CD4-positive, CD25-positive, alpha-beta regulatory T cell (primary cell): Measurements from ENCODE around the gene WNT9A. TPM values are rescaled to one million over a fixed set of nuclear protein-coding genes. Genes with fewer than 3 reads are reported as not detected.

ENCODE experiments used
- ATAC-seq, 2 donors: fragments of 150-1000 bp; cut with Tn5 transposase; one replicate each; pipeline ENCODE4 v1.10.0; 2021; ENCODE audit warnings: low read depth in 2 of 2, moderate number of reproducible peaks in 2 of 2, moderate library complexity in 1 of 2
- DNase-seq, 3 donors: peaks; one replicate each; pipeline versions ENCODE4 v3.0.0 to v3.0.0-alpha.2; 2012 to 2022; ENCODE audit warnings: mixed read lengths in 1 of 3
- H3K27ac ChIP-seq: one replicate; pipeline ENCODE4 v1.7.0; 2013; ENCODE audit warnings: mild to moderate bottlenecking, low read length; ENCODE audit not compliant: insufficient read depth, poor library complexity, severe bottlenecking
- H3K27me3 ChIP-seq: one replicate; pipeline ENCODE4 v1.7.0; 2013; ENCODE audit warnings: low read length; ENCODE audit not compliant: control insufficient read depth, insufficient read depth
- H3K36me3 ChIP-seq: one replicate; pipeline ENCODE4 v1.7.0; 2013; ENCODE audit warnings: mild to moderate bottlenecking, low read length, moderate library complexity; ENCODE audit not compliant: control insufficient read depth, insufficient read depth
- H3K4me1 ChIP-seq: 2 replicates; pipeline ENCODE4 v1.7.0; 2013; ENCODE audit warnings: mild to moderate bottlenecking, low read length; ENCODE audit not compliant: insufficient read depth, control insufficient read depth, poor library complexity, severe bottlenecking
- H3K4me3 ChIP-seq: one replicate; pipeline ENCODE4 v1.7.0; 2013; ENCODE audit warnings: low read depth, mild to moderate bottlenecking, low read length, moderate library complexity
- H3K9me3 ChIP-seq, 2 experiments: 1 replicate in 1 of 2; 2 replicates in 1 of 2; pipeline ENCODE4 v1.7.0; 2013; ENCODE audit warnings: low read length in 2 of 2, mild to moderate bottlenecking in 1 of 2, moderate library complexity in 1 of 2; ENCODE audit not compliant: control insufficient read depth in 2 of 2
- H3K27ac Mint-ChIP-seq, 3 donors: one replicate each; pipeline ENCODE4 v1.8.0; 2020 to 2022; ENCODE audit warnings: mild to moderate bottlenecking in 3 of 3, mixed read lengths in 3 of 3, moderate library complexity in 2 of 3
- H3K27me3 Mint-ChIP-seq: one replicate; pipeline ENCODE4 v1.8.0; 2022; ENCODE audit warnings: mild to moderate bottlenecking, mixed read lengths
- H3K36me3 Mint-ChIP-seq: one replicate; pipeline ENCODE4 v1.8.0; 2020; ENCODE audit warnings: mixed read lengths
- H3K4me1 Mint-ChIP-seq, 4 donors: one replicate each; pipeline ENCODE4 v1.8.0; 2020 to 2022; ENCODE audit warnings: mixed read lengths in 4 of 4, mild to moderate bottlenecking in 1 of 4
- H3K4me3 Mint-ChIP-seq, 4 donors: one replicate each; pipeline ENCODE4 v1.8.0; 2020 to 2022; ENCODE audit warnings: mild to moderate bottlenecking in 4 of 4, mixed read lengths in 4 of 4, moderate library complexity in 3 of 4
- H3K9me3 Mint-ChIP-seq, 7 donors: one replicate each; pipeline ENCODE4 v1.8.0; 2020 to 2022; ENCODE audit warnings: mixed read lengths in 7 of 7, mild to moderate bottlenecking in 3 of 7, moderate library complexity in 2 of 7
- polyA plus RNA-seq, 4 donors: library from polyadenylated mRNA; unstranded; fragments of 300-500 nt; fragmentation: Illumina TruSeq; gene quantifications; one replicate each; pipeline ENCODE4 v1.2.3, GENCODE V29; 2021
- total RNA-seq: library from RNA; stranded (reverse); gene quantifications from one replicate; pipeline ENCODE4 v1.2.3, GENCODE V29; 2022

The WNT9A gene
- total and polyA plus RNA-seq, 5 donors from 2014 or later: 0.20 TPM; not detected in 4

GRCh38 chr1:227891955-227892488, 55.7 kb downstream of the WNT9A start:
- Histone ChIP-seq H3K4me1 (peaks cover 17% of the 10 kb centered on the region), H3K4me3 (no peak overlapping the region), H3K27ac (no peak overlapping the region), H3K36me3 (no peaks in the 10 kb centered on the region), H3K9me3 (no peaks in the 10 kb centered on the region), H3K27me3 (no peaks in the 10 kb centered on the region)
- no peaks in the 10 kb centered on the region for H3K36me3 Mint-ChIP-seq
- no peaks in the 10 kb centered on the region for H3K27me3 Mint-ChIP-seq
- ATAC-seq: no peak
- DNase-seq: no peak
- no peaks in the 10 kb centered on the region for H3K9me3 Mint-ChIP-seq
- H3K27ac Mint-ChIP-seq: peak overlapping the region in 2 of 3 donors; percentile 29 to 82
- H3K4me1 Mint-ChIP-seq: peaks cover 0 to 11% (median 0%) of the 10 kb centered on the region in 4 donors
- H3K4me3 Mint-ChIP-seq: no peak overlapping the region

- Histone ChIP-seq H3K36me3 (no peaks in the 10 kb centered on the region), H3K9me3 (no peaks in the 10 kb centered on the region), H3K27me3 (no peaks in the 10 kb centered on the region), H3K4me1 (peaks cover 24% of the 10 kb centered on the region), H3K4me3 (no peak overlapping the region), H3K27ac (no peak overlapping the region)
- ATAC-seq (no peak), DNase-seq (no peak)
- Mint-ChIP-seq H3K9me3 (no peaks in the 10 kb centered on the region), H3K27me3 (no peaks in the 10 kb centered on the region), H3K4me3 (no peak overlapping the region), H3K4me1 (peaks cover 0 to 15% (median 0%) of the 10 kb centered on the region in 4 donors), H3K27ac (peak overlapping the region in 1 of 3 donors; percentile 29), H3K36me3 (no peaks in the 10 kb centered on the region)
Measured at GRCh38 chr1:227891223-227891954, 56.3 kb downstream of the WNT9A start.

- H3K9me3 Mint-ChIP-seq: no peaks in the 10 kb centered on the region
Measured at GRCh38 chr1:227890451-227891222, 57.1 kb downstream of the WNT9A start.

GRCh38 chr1:227889863-227890405, 57.8 kb downstream of the WNT9A start:
- H3K4me3 ChIP-seq: no peak overlapping the region
- H3K27ac Mint-ChIP-seq: peak overlapping the region in 1 of 3 donors; percentile 78
- no peaks in the 10 kb centered on the region for H3K36me3 Mint-ChIP-seq
- no peaks in the 10 kb centered on the region for H3K27me3 ChIP-seq
- H3K9me3 ChIP-seq: no peaks in the 10 kb centered on the region
- no peak for DNase-seq
- H3K36me3 ChIP-seq: no peaks in the 10 kb centered on the region
- no peak overlapping the region for H3K27ac ChIP-seq
- no peak overlapping the region for H3K4me3 Mint-ChIP-seq
- no peak for ATAC-seq
- H3K27me3 Mint-ChIP-seq: peaks cover 5% of the 10 kb centered on the region
- H3K4me1 Mint-ChIP-seq: peaks cover 0 to 25% (median 5%) of the 10 kb centered on the region in 4 donors
- H3K4me1 ChIP-seq: peaks cover 38% of the 10 kb centered on the region
- no peaks in the 10 kb centered on the region for H3K9me3 Mint-ChIP-seq

More at GRCh38 chr1:227890451-227891222, 57.1 kb downstream of the WNT9A start:
- Histone ChIP-seq H3K4me3 (no peak overlapping the region), H3K36me3 (no peaks in the 10 kb centered on the region), H3K4me1 (peaks cover 31% of the 10 kb centered on the region), H3K9me3 (no peaks in the 10 kb centered on the region), H3K27me3 (no peaks in the 10 kb centered on the region), H3K27ac (no peak overlapping the region)
- no peaks in the 10 kb centered on the region for H3K36me3 Mint-ChIP-seq
- DNase-seq (no peak), ATAC-seq (no peak)
- no peak overlapping the region for H3K4me3 Mint-ChIP-seq
- peak overlapping the region in 1 of 3 donors; percentile 73 for H3K27ac Mint-ChIP-seq
- H3K27me3 Mint-ChIP-seq: peaks cover under 1% of the 10 kb centered on the region
- peaks cover 0 to 18% (median 1%) of the 10 kb centered on the region in 4 donors for H3K4me1 Mint-ChIP-seq

GRCh38 chr1:227889047-227889862, 58.5 kb downstream of the WNT9A start:
- Mint-ChIP-seq H3K4me3 (peak overlapping the region in 3 of 4 donors; percentile 43 to 76 (median 58)), H3K9me3 (no peaks in the 10 kb centered on the region), H3K4me1 (peaks cover 0 to 30% (median 6%) of the 10 kb centered on the region in 4 donors)

GRCh38 chr1:227888404-227889046, 59.2 kb downstream of the WNT9A start:
- Mint-ChIP-seq H3K4me3 (peak overlapping the region; percentile 8 to 80 (median 44)), H3K4me1 (peaks cover 0 to 36% (median 6%) of the 10 kb centered on the region in 4 donors), H3K36me3 (no peaks in the 10 kb centered on the region), H3K9me3 (no peaks in the 10 kb centered on the region), H3K27ac (peak overlapping the region; percentile 26 to 91 (median 38)), H3K27me3 (peaks cover 5% of the 10 kb centered on the region)
- Histone ChIP-seq H3K36me3 (no peaks in the 10 kb centered on the region), H3K27ac (peak overlapping the region; percentile 74), H3K4me1 (peaks cover 52% of the 10 kb centered on the region), H3K4me3 (no peak overlapping the region), H3K9me3 (no peaks in the 10 kb centered on the region), H3K27me3 (no peaks in the 10 kb centered on the region)
- DNase-seq (no peak), ATAC-seq (no peak)

More at GRCh38 chr1:227889047-227889862, 58.5 kb downstream of the WNT9A start:
- peak overlapping the region; percentile 74 for H3K27ac ChIP-seq
- DNase-seq: no peak
- Mint-ChIP-seq H3K27me3 (peaks cover 5% of the 10 kb centered on the region), H3K27ac (peak overlapping the region in 2 of 3 donors; percentile 38 to 91), H3K36me3 (no peaks in the 10 kb centered on the region)
- H3K4me3 ChIP-seq: no peak overlapping the region
- peaks cover 45% of the 10 kb centered on the region for H3K4me1 ChIP-seq
- H3K27me3 ChIP-seq: no peaks in the 10 kb centered on the region
- H3K36me3 ChIP-seq: no peaks in the 10 kb centered on the region
- no peak for ATAC-seq
- no peaks in the 10 kb centered on the region for H3K9me3 ChIP-seq
